Measurements from ENCODE around the gene ZNF263.

DNA sequence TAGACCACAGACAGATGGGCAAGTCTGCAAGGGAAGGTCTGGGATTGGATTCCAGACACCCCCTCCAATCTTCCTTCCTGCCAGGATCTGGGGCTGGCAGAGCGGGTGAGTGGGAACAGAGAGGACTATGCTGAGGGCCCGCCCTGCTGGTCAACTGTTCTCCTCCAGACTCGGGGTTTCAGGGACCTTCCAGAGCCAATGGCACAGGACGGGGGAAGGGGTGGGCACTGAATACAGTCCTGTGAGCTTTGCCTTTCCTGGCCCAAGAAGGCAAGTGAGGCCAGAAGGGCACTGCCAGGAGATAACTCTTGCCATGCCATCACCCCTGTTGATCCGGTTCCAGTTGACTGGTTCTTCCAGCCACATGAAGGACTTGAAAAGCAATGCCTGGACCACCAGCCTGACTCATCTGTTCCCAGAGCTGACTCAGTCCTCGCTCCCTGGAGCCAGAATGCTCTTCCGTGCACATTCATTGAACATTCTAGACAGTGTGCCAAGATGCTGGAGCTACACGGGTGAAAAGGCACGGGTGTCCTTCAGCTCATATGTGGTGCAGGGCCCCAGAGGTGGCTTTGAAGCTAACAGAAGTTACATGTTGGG lies 26.3 kb upstream of the ZNF263 start:
- TF ChIP-seq EZH2 (IDR thresholded peaks at IDR 0.05; ENCODE audit: insufficient read depth, low read length), result no peak
- TF ChIP-seq, protein P1, sequence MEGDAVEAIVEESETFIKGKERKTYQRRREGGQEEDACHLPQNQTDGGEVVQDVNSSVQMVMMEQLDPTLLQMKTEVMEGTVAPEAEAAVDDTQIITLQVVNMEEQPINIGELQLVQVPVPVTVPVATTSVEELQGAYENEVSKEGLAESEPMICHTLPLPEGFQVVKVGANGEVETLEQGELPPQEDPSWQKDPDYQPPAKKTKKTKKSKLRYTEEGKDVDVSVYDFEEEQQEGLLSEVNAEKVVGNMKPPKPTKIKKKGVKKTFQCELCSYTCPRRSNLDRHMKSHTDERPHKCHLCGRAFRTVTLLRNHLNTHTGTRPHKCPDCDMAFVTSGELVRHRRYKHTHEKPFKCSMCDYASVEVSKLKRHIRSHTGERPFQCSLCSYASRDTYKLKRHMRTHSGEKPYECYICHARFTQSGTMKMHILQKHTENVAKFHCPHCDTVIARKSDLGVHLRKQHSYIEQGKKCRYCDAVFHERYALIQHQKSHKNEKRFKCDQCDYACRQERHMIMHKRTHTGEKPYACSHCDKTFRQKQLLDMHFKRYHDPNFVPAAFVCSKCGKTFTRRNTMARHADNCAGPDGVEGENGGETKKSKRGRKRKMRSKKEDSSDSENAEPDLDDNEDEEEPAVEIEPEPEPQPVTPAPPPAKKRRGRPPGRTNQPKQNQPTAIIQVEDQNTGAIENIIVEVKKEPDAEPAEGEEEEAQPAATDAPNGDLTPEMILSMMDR (IDR thresholded peaks at IDR 0.05; ENCODE audit: insufficient read depth, low read depth, low read length), result no peak

Data from astrocyte (in vitro differentiated cells and primary cell).